GM23338 (cell line): ENCODE results near the gene ZNF277.

Experiments used
- EZH2 ChIP-seq: fragments of 200-600 bp; sonication (generic); IDR thresholded peaks from one replicate; pipeline ENCODE4 v1.8.0; 2017; ENCODE audit warnings: antibody characterized with exemption, mild to moderate bottlenecking, low read depth; ENCODE audit not compliant: unreplicated experiment
- EZH2phosphoT487 ChIP-seq: fragments of 200-600 bp; sonication (generic); IDR thresholded peaks from one replicate; pipeline ENCODE4 v1.8.1; 2018; ENCODE audit warnings: antibody characterized with exemption; ENCODE audit not compliant: unreplicated experiment
- POLR2AphosphoS5 ChIP-seq: IDR thresholded peaks from 2 replicates; pipeline ENCODE4 v1.6.1; 2016; ENCODE audit warnings: antibody characterized with exemption, low read depth
- TF ChIP-seq, protein P1 (sequence below), 2 experiments: fragments of 200-600 bp in 1 of 2; sonication (generic) in 1 of 2; conservative IDR thresholded peaks; 2 replicates each; pipeline versions ENCODE4 v1.5.1 to v1.6.1; 2016 to 2017; ENCODE audit warnings: antibody characterized with exemption in 2 of 2, low read depth in 2 of 2, mild to moderate bottlenecking in 2 of 2, moderate library complexity in 1 of 2
- TF ChIP-seq, protein P2 (sequence below): IDR thresholded peaks from 2 replicates; pipeline ENCODE4 v1.6.1; 2016; ENCODE audit warnings: antibody characterized with exemption
- TF ChIP-seq, protein P3 (sequence below): IDR thresholded peaks from one replicate; pipeline ENCODE4 v1.6.1; 2018; ENCODE audit warnings: antibody characterized with exemption; ENCODE audit not compliant: unreplicated experiment

DNA sequence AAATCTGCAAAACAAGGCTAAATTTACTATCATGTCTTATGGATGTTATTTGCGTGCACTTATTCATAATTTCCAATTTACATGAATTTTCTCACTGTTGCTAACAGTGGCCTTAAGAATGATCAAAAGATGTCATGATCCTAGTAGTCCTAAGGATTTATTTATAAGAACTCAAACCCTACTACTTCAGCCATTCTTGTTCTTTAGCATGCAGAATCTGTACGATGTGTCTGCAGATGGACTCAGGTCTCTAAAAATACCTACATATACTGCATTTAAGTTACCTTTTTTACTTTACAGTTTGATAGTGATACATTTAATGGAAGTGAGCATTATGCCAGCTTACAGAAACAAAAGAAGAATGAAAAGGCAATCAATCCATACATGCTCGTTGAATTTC lies 91.2 kb downstream of the ZNF277 start:
- TF ChIP-seq, protein P1, sequence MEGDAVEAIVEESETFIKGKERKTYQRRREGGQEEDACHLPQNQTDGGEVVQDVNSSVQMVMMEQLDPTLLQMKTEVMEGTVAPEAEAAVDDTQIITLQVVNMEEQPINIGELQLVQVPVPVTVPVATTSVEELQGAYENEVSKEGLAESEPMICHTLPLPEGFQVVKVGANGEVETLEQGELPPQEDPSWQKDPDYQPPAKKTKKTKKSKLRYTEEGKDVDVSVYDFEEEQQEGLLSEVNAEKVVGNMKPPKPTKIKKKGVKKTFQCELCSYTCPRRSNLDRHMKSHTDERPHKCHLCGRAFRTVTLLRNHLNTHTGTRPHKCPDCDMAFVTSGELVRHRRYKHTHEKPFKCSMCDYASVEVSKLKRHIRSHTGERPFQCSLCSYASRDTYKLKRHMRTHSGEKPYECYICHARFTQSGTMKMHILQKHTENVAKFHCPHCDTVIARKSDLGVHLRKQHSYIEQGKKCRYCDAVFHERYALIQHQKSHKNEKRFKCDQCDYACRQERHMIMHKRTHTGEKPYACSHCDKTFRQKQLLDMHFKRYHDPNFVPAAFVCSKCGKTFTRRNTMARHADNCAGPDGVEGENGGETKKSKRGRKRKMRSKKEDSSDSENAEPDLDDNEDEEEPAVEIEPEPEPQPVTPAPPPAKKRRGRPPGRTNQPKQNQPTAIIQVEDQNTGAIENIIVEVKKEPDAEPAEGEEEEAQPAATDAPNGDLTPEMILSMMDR (conservative IDR thresholded peaks at IDR 0.05; ENCODE audit: low read depth in 2 of 2): no peak
- no peak for TF ChIP-seq POLR2AphosphoS5
- no peak for TF ChIP-seq EZH2phosphoT487
- TF ChIP-seq, protein P2, sequence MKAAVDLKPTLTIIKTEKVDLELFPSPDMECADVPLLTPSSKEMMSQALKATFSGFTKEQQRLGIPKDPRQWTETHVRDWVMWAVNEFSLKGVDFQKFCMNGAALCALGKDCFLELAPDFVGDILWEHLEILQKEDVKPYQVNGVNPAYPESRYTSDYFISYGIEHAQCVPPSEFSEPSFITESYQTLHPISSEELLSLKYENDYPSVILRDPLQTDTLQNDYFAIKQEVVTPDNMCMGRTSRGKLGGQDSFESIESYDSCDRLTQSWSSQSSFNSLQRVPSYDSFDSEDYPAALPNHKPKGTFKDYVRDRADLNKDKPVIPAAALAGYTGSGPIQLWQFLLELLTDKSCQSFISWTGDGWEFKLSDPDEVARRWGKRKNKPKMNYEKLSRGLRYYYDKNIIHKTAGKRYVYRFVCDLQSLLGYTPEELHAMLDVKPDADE: no peak
- TF ChIP-seq EZH2: no peak
- TF ChIP-seq, protein P3, sequence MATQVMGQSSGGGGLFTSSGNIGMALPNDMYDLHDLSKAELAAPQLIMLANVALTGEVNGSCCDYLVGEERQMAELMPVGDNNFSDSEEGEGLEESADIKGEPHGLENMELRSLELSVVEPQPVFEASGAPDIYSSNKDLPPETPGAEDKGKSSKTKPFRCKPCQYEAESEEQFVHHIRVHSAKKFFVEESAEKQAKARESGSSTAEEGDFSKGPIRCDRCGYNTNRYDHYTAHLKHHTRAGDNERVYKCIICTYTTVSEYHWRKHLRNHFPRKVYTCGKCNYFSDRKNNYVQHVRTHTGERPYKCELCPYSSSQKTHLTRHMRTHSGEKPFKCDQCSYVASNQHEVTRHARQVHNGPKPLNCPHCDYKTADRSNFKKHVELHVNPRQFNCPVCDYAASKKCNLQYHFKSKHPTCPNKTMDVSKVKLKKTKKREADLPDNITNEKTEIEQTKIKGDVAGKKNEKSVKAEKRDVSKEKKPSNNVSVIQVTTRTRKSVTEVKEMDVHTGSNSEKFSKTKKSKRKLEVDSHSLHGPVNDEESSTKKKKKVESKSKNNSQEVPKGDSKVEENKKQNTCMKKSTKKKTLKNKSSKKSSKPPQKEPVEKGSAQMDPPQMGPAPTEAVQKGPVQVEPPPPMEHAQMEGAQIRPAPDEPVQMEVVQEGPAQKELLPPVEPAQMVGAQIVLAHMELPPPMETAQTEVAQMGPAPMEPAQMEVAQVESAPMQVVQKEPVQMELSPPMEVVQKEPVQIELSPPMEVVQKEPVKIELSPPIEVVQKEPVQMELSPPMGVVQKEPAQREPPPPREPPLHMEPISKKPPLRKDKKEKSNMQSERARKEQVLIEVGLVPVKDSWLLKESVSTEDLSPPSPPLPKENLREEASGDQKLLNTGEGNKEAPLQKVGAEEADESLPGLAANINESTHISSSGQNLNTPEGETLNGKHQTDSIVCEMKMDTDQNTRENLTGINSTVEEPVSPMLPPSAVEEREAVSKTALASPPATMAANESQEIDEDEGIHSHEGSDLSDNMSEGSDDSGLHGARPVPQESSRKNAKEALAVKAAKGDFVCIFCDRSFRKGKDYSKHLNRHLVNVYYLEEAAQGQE: no peak
